HEK293 (cell line): ENCODE measurements around the gene APOLD1.

ENCODE experiments used
- CTCF ChIA-PET: fragments of 350-600 bp; formaldehyde crosslinking; extraction: SDS; loops from one replicate; lab custom pipeline; 2021; ENCODE audit warnings: antibody characterized with exemption; lab: Yijun Ruan, JAX
- POLR2A ChIA-PET: fragments of 300-600 bp; formaldehyde crosslinking; extraction: SDS; loops from one replicate; lab custom pipeline; 2020; ENCODE audit warnings: antibody characterized with exemption, inconsistent platforms; lab: Yijun Ruan, JAX
- H3K27ac ChIP-seq: fragments of 200-500 bp; sonication (Bioruptor generic); 2 replicates; pipeline ENCODE4 v1.5.1; 2014; ENCODE audit warnings: low read depth, low read length, control low read depth, inconsistent platforms; ENCODE audit errors: extremely low read depth
- H3K36me3 ChIP-seq, 2 experiments: fragments of 200-500 bp in 1 of 2; sonication (Bioruptor generic) in 1 of 2; 1 replicate in 1 of 2; 2 replicates in 1 of 2; pipeline ENCODE4 v1.5.1; 2014 to 2017; ENCODE audit warnings: inconsistent platforms in 2 of 2, low read length in 2 of 2; ENCODE audit not compliant: control insufficient read depth in 2 of 2, insufficient read depth in 1 of 2
- H3K4me1 ChIP-seq: fragments of 200-500 bp; sonication (Bioruptor generic); 2 replicates; pipeline ENCODE4 v1.5.1; 2014; ENCODE audit warnings: mild to moderate bottlenecking, low read length, inconsistent platforms; ENCODE audit not compliant: control insufficient read depth, insufficient read depth
- H3K4me3 ChIP-seq: 2 replicates; pipeline ENCODE4 v1.5.1; 2011; ENCODE audit warnings: low read depth, mild to moderate bottlenecking, control low read depth, low read length, moderate library complexity
- H3K9me3 ChIP-seq: fragments of 200-500 bp; sonication (Bioruptor generic); 2 replicates; pipeline ENCODE4 v1.5.1; 2014; ENCODE audit warnings: low read depth, low read length, inconsistent platforms; ENCODE audit not compliant: control insufficient read depth, insufficient read depth
- HIC1 ChIP-seq: fragments of 450-650 bp; formaldehyde crosslinking; IDR thresholded peaks from 2 replicates; pipeline ENCODE4 v1.5.1; 2016; ENCODE audit warnings: missing biosample characterization, missing genetic modification characterization
- INSM2 ChIP-seq: fragments of 450-650 bp; formaldehyde crosslinking; IDR thresholded peaks from 2 replicates; pipeline ENCODE4 v1.5.1; 2016; ENCODE audit warnings: missing biosample characterization, missing genetic modification characterization
- MZF1 ChIP-seq: fragments of 450-650 bp; formaldehyde crosslinking; IDR thresholded peaks from 2 replicates; pipeline ENCODE4 v1.5.1; 2017; ENCODE audit warnings: missing biosample characterization, missing genetic modification characterization, borderline replicate concordance
- PRDM10 ChIP-seq: fragments of 450-650 bp; formaldehyde crosslinking; IDR thresholded peaks from 2 replicates; pipeline ENCODE4 v1.5.1; 2016; ENCODE audit warnings: missing biosample characterization, missing genetic modification characterization
- REST ChIP-seq: fragments of 450-650 bp; formaldehyde crosslinking; IDR thresholded peaks from 2 replicates; pipeline ENCODE4 v1.5.1; 2016; ENCODE audit warnings: missing biosample characterization, missing genetic modification characterization
- SP2 ChIP-seq: fragments of 450-650 bp; formaldehyde crosslinking; IDR thresholded peaks from 2 replicates; pipeline ENCODE4 v1.5.1; 2016; ENCODE audit warnings: missing biosample characterization, missing genetic modification characterization
- SP7 ChIP-seq: fragments of 450-650 bp; formaldehyde crosslinking; IDR thresholded peaks from 2 replicates; pipeline ENCODE4 v1.5.1; 2016; ENCODE audit warnings: missing biosample characterization, missing genetic modification characterization
- ZBTB1 ChIP-seq: fragments of 450-650 bp; formaldehyde crosslinking; IDR thresholded peaks from 2 replicates; pipeline ENCODE4 v1.5.1; 2016; ENCODE audit warnings: missing biosample characterization, missing genetic modification characterization
- ZNF302 ChIP-seq: fragments of 450-650 bp; formaldehyde crosslinking; IDR thresholded peaks from 2 replicates; pipeline ENCODE4 v1.5.1; 2016; ENCODE audit warnings: missing biosample characterization, missing genetic modification characterization, low read depth
- ZNF426 ChIP-seq: fragments of 450-650 bp; formaldehyde crosslinking; IDR thresholded peaks from 2 replicates; pipeline ENCODE4 v1.5.1; 2017; ENCODE audit warnings: missing biosample characterization, missing genetic modification characterization, mild to moderate bottlenecking, inconsistent platforms, moderate library complexity
- ZNF488 ChIP-seq: fragments of 450-650 bp; formaldehyde crosslinking; IDR thresholded peaks from 2 replicates; pipeline ENCODE4 v1.5.1; 2016; ENCODE audit warnings: missing biosample characterization, missing genetic modification characterization
- ZNF514 ChIP-seq: fragments of 450-650 bp; formaldehyde crosslinking; IDR thresholded peaks from 2 replicates; pipeline ENCODE4 v1.5.1; 2016; ENCODE audit warnings: missing biosample characterization, missing genetic modification characterization
- ZNF530 ChIP-seq: fragments of 450-650 bp; formaldehyde crosslinking; IDR thresholded peaks from 2 replicates; pipeline ENCODE4 v1.5.1; 2016; ENCODE audit warnings: low read depth, missing biosample characterization, missing genetic modification characterization
- ZNF580 ChIP-seq: fragments of 450-650 bp; formaldehyde crosslinking; IDR thresholded peaks from 2 replicates; pipeline ENCODE4 v1.5.1; 2016; ENCODE audit warnings: missing biosample characterization, missing genetic modification characterization
- ZNF629 ChIP-seq: fragments of 450-650 bp; formaldehyde crosslinking; IDR thresholded peaks from 2 replicates; pipeline ENCODE4 v1.5.1; 2017; ENCODE audit warnings: missing biosample characterization, missing genetic modification characterization
- ZNF692 ChIP-seq: fragments of 450-650 bp; formaldehyde crosslinking; IDR thresholded peaks from 2 replicates; pipeline ENCODE4 v1.5.1; 2016; ENCODE audit warnings: missing biosample characterization, missing genetic modification characterization
- ZNF777 ChIP-seq: fragments of 450-650 bp; formaldehyde crosslinking; IDR thresholded peaks from 2 replicates; pipeline ENCODE4 v1.5.1; 2017; ENCODE audit warnings: missing biosample characterization, missing genetic modification characterization, borderline replicate concordance
- ZNF837 ChIP-seq: fragments of 450-650 bp; formaldehyde crosslinking; IDR thresholded peaks from 2 replicates; pipeline ENCODE4 v1.5.1; 2016; ENCODE audit warnings: missing biosample characterization, missing genetic modification characterization

The APOLD1 gene

GRCh38 chr12:12823300-12823699 is 37.8 kb downstream of the APOLD1 start (continued):
- TF ChIP-seq HIC1 (tag by site-specific recombination) (0 out of 2 replicates have a peak, but pooled peaks have one; percentile 17), SP7 (tag by site-specific recombination) (peak; percentile 43; the same call in 1 of the 2 replicates), ZNF530 (no peak), MZF1 (no peak), REST (tag by site-specific recombination) (no peak), ZNF580 (no peak)

GRCh38 chr12:12823811-12824210 is 38.4 kb downstream of the APOLD1 start:
- peaks cover 5% of the 10 kb centered on the region; the same call in 1 of the 2 replicates for H3K4me1 ChIP-seq
- H3K4me3 ChIP-seq: no peak overlapping the region
- H3K9me3 ChIP-seq: no peaks in the 10 kb centered on the region
- ChIA-PET POLR2A (interaction anchor here (0.8 to 2.0 kb wide), 3 partner anchors 10 to 67 kb away, joined by 3 to 24 read pairs (median 11); partner anchors contain the start of gene GPRC5A), CTCF (interaction anchor here (0.8 to 1.2 kb wide), 3 partner anchors 10 to 13 kb away, joined by 3 to 8 read pairs (median 5); partner anchors contain the start of gene DDX47)
- H3K36me3 ChIP-seq: peaks cover 65 to 84% of the 10 kb centered on the region in 2 experiments
- TF ChIP-seq ZNF777 (tag by site-specific recombination) (no peak), ZNF837 (no peak), SP2 (tag by site-specific recombination) (no peak), ZNF514 (tag by site-specific recombination) (no peak), INSM2 (tag by site-specific recombination) (no peak), ZNF488 (tag by site-specific recombination) (no peak), ZNF692 (no peak), ZNF426 (no peak), ZNF302 (tag by site-specific recombination) (no peak), PRDM10 (no peak), ZNF629 (tag by site-specific recombination) (no peak), ZBTB1 (tag by site-specific recombination) (no peak)
- H3K27ac ChIP-seq: no peak overlapping the region
